RWPE2 (cell line): ENCODE measurements around the gene CCDC141.

Source experiments
- ATAC-seq: fragments of 200-7000 bp; cut with Tn5 transposase; 3 replicates; pipeline ENCODE4 v1.9.1; 2021; ENCODE audit warnings: low read depth
- DNase-seq: peaks from one replicate; pipeline ENCODE4 v3.0.0-alpha.2; 2020; ENCODE audit warnings: low spot score
- H3K27ac ChIP-seq: fragments of 450-650 bp; 2 replicates; pipeline ENCODE4 v1.5.1; 2017; ENCODE audit warnings: mild to moderate bottlenecking; ENCODE audit not compliant: poor library complexity, severe bottlenecking
- H3K27me3 ChIP-seq: fragments of 250-450 bp; sonication (Bioruptor Pico); 2 replicates; pipeline ENCODE4 v1.5.1; 2021; ENCODE audit warnings: mild to moderate bottlenecking, moderate library complexity; ENCODE audit not compliant: insufficient read depth, poor library complexity, severe bottlenecking
- H3K36me3 ChIP-seq: fragments of 250-450 bp; sonication (Bioruptor Pico); 2 replicates; pipeline ENCODE4 v1.5.1; 2020; ENCODE audit warnings: low read depth, mild to moderate bottlenecking, moderate library complexity
- H3K4me1 ChIP-seq: fragments of 250-450 bp; sonication (Bioruptor Pico); 2 replicates; pipeline ENCODE4 v1.5.1; 2021; ENCODE audit warnings: mild to moderate bottlenecking, moderate library complexity; ENCODE audit not compliant: insufficient read depth, poor library complexity, severe bottlenecking
- H3K4me3 ChIP-seq: fragments of 250-450 bp; sonication (Bioruptor Pico); 2 replicates; pipeline ENCODE4 v1.5.1; 2021; ENCODE audit warnings: mild to moderate bottlenecking, moderate library complexity; ENCODE audit not compliant: severe bottlenecking
- H3K9me3 ChIP-seq: fragments of 250-450 bp; sonication (Bioruptor Pico); 2 replicates; pipeline ENCODE4 v1.5.1; 2021; ENCODE audit warnings: mild to moderate bottlenecking, moderate library complexity; ENCODE audit not compliant: severe bottlenecking
- TF ChIP-seq, protein P1 (sequence below): fragments of 450-650 bp; IDR thresholded peaks from one replicate; pipeline ENCODE4 v1.5.1; 2017; ENCODE audit warnings: mild to moderate bottlenecking, moderate library complexity; ENCODE audit not compliant: poor library complexity, severe bottlenecking

The CCDC141 gene

DNA sequence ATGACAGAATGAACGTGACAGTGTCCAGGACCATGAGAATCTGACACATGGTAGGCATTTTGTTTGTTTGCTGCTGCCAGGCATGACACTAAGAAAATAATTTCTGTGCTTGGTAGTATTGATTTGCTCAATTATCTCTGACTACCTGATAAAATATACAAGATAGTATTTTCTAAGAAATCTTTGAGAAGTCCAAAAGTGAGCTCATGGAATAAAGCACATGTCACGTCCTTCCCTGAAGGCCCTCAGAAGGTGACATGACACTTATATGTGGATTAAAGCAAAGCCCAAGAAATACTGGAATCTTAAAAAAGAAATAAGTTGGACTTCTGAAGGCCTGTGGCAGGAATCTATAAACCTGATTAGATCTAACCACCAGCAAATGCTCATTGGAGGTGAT lies 238.9 kb downstream of the CCDC141 start:
- Histone ChIP-seq H3K9me3 (no peaks in the 10 kb centered on the region), H3K36me3 (no peaks in the 10 kb centered on the region), H3K27me3 (no peaks in the 10 kb centered on the region), H3K27ac (no peak overlapping the region), H3K4me3 (no peak overlapping the region), H3K4me1 (no peaks in the 10 kb centered on the region)
- DNase-seq (no peak), ATAC-seq (no peak)
- TF ChIP-seq, protein P1, sequence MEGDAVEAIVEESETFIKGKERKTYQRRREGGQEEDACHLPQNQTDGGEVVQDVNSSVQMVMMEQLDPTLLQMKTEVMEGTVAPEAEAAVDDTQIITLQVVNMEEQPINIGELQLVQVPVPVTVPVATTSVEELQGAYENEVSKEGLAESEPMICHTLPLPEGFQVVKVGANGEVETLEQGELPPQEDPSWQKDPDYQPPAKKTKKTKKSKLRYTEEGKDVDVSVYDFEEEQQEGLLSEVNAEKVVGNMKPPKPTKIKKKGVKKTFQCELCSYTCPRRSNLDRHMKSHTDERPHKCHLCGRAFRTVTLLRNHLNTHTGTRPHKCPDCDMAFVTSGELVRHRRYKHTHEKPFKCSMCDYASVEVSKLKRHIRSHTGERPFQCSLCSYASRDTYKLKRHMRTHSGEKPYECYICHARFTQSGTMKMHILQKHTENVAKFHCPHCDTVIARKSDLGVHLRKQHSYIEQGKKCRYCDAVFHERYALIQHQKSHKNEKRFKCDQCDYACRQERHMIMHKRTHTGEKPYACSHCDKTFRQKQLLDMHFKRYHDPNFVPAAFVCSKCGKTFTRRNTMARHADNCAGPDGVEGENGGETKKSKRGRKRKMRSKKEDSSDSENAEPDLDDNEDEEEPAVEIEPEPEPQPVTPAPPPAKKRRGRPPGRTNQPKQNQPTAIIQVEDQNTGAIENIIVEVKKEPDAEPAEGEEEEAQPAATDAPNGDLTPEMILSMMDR = no peak

DNA sequence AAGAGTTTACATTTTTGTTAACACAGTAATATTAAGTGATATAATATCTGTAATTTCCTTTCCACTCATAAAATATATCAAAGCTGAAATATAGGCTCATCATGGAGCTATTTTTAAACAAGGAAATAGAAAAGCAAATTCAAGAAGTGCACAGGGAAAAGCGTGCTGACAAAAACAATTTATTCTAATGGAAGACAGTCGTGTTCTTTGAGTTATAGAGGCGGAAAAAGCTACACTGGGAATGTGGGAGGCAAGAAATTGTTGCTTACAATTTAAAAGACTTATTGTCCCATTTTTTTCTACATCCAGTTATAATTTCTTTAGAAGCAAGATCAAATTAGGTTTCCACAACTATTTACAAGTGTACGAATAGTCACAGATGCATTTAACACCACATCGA lies 239.5 kb downstream of the CCDC141 start:
- ATAC-seq (no peak), DNase-seq (no peak)
- H3K36me3 ChIP-seq = no peaks in the 10 kb centered on the region
- TF ChIP-seq, protein P1 = no peak
- H3K9me3 ChIP-seq = no peaks in the 10 kb centered on the region
- no peaks in the 10 kb centered on the region for H3K27me3 ChIP-seq
- H3K4me1 ChIP-seq = no peaks in the 10 kb centered on the region
- H3K4me3 ChIP-seq = no peak overlapping the region
- no peak overlapping the region for H3K27ac ChIP-seq

DNA sequence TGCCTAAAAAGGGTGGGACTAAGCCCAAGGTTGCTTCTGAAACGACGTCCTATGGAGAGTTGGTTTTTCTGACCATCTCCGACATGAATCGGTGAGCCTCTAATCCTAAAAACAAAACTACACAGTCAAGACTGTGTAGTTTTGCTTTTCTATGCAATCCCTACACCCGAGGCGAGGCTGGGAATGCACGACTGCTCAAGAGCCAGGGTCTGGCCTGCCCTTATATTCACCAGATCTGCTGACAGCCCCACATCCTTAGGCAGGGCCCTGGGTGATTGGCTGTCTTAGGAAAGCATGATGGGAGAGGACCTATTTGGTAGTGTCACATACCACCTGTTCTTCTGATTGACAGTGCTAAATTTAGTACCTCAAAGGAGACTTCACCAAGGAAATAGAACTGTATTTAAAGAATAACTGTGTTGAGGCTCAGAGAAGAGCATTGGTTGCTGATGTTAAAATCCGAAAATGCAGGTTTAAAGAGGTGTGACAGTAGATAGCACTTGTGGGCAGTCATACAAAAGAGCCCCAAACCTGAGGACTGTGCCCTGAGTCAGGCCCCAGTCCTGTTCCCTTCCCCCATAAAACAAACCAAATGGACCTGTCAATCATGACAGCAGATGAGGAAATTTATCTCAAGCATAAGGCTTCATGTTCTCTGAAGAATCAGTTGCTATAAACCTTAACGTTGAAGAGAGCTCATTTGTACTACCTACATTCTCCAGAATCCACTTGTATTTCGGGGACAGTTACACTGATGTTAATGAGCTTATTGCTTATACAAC lies 242.5 kb downstream of the CCDC141 start, which contains the start of gene TTN:
Gene TTN (minus strand): TSS at position 197 of the 782 bp plus-strand sequence. CDS start 2,781 bp downstream, outside the sequence.
- DNase-seq (no peak), ATAC-seq (no peak)
- TF ChIP-seq, protein P1 = no peak
- Histone ChIP-seq H3K9me3 (no peaks in the 10 kb centered on the region), H3K4me1 (no peaks in the 10 kb centered on the region), H3K27me3 (no peaks in the 10 kb centered on the region), H3K27ac (no peak within 1 kb of the TSS), H3K36me3 (no peaks in the 10 kb centered on the region), H3K4me3 (no peak within 1 kb of the TSS)

DNA sequence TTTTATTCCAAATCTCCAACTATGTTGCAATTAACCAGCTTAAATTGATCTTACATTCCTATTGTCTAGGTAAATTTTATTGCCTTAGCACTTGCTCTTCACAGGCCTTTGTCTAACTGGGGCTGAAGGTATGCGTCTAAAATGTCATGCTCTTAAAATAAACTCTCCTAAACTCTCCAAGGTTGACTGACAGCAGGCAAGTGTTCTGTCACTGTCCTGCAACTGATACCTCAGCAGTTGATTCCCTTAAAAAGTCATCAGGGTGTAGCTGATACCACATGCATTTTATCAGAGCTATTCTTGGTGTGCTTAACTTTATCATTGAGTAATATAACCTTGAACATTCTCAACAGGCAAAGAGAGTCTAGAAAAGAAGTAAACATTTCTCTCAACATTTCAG lies 243.4 kb downstream of the CCDC141 start:
- H3K4me3 ChIP-seq = no peak overlapping the region
- TF ChIP-seq, protein P1 = no peak
- H3K36me3 ChIP-seq = no peaks in the 10 kb centered on the region
- H3K9me3 ChIP-seq = no peaks in the 10 kb centered on the region
- DNase-seq (no peak), ATAC-seq (no peak)
- no peaks in the 10 kb centered on the region for H3K4me1 ChIP-seq
- H3K27me3 ChIP-seq = no peaks in the 10 kb centered on the region
- H3K27ac ChIP-seq = no peak overlapping the region

DNA sequence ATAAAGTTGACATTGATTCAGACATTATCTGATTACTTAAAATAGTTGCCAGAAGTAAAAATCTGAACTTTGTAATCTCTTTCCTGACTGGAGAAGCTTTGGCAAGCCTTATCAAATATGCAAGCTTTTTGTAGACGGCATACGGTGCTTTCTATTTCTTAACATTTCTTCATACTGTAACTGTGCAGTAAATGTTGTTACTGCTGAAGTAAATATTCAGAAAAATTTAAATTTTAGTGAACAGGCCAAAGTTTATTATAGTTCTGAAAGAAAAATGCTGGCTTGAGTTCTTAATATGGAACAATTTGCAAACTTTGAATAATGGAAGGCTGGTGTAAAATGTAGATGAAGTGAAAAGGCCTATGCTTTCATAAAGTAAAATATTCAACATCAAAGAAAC lies 244.5 kb downstream of the CCDC141 start:
- TF ChIP-seq, protein P1 = no peak
- ATAC-seq = no peak
- Histone ChIP-seq H3K4me3 (no peak overlapping the region), H3K36me3 (no peaks in the 10 kb centered on the region), H3K27me3 (no peaks in the 10 kb centered on the region), H3K27ac (no peak overlapping the region), H3K9me3 (no peaks in the 10 kb centered on the region), H3K4me1 (no peaks in the 10 kb centered on the region)
- no peak for DNase-seq
